ENCODE measurements around the gene CCSER2.

GRCh38 chr10:84375881-84376280, 47.5 kb downstream of the CCSER2 start:
- TF ChIP-seq POLR2AphosphoS5 (IDR thresholded peaks at IDR 0.05) (no peak), POLR2A (IDR thresholded peaks at IDR 0.05) (no peak), CTCF (IDR thresholded peaks at IDR 0.05) (no peak)

All from breast epithelium (tissue), 3 donors.